Measurements from ENCODE around the gene ELOVL1. TPM values are rescaled to one million over a fixed set of nuclear protein-coding genes. Genes with fewer than 3 reads are reported as not detected.
A peak's percentile ranks its signal among the peaks of the same experiment; 100 is the strongest.

Gene ELOVL1
- total and polyA plus RNA-seq, 2 of the 13 experiments (the other 11 are each of a cell fraction or from before 2014, with no cell fraction given): 55.2 to 77.4 TPM

DNA sequence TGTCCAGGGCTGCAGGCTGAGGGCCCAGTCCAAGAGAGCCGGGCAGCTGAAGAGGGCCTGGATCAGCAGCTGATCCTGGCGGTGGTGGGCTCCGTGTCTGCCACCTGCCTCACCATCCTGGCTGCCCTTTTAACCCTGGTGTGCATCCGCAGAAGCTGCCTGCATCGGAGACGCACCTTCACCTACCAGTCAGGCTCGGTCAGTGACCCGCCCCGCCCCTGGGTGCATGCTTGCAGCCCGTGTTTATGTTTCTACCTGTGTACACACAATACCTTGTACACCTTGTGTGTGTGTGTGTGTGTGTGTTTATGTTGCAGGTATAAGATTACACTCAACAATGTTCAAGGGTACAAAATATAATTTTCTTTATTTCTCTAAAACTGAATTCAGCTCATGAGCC, 54.0 kb downstream of the ELOVL1 start (continued):
- TF ChIP-seq, protein P1, sequence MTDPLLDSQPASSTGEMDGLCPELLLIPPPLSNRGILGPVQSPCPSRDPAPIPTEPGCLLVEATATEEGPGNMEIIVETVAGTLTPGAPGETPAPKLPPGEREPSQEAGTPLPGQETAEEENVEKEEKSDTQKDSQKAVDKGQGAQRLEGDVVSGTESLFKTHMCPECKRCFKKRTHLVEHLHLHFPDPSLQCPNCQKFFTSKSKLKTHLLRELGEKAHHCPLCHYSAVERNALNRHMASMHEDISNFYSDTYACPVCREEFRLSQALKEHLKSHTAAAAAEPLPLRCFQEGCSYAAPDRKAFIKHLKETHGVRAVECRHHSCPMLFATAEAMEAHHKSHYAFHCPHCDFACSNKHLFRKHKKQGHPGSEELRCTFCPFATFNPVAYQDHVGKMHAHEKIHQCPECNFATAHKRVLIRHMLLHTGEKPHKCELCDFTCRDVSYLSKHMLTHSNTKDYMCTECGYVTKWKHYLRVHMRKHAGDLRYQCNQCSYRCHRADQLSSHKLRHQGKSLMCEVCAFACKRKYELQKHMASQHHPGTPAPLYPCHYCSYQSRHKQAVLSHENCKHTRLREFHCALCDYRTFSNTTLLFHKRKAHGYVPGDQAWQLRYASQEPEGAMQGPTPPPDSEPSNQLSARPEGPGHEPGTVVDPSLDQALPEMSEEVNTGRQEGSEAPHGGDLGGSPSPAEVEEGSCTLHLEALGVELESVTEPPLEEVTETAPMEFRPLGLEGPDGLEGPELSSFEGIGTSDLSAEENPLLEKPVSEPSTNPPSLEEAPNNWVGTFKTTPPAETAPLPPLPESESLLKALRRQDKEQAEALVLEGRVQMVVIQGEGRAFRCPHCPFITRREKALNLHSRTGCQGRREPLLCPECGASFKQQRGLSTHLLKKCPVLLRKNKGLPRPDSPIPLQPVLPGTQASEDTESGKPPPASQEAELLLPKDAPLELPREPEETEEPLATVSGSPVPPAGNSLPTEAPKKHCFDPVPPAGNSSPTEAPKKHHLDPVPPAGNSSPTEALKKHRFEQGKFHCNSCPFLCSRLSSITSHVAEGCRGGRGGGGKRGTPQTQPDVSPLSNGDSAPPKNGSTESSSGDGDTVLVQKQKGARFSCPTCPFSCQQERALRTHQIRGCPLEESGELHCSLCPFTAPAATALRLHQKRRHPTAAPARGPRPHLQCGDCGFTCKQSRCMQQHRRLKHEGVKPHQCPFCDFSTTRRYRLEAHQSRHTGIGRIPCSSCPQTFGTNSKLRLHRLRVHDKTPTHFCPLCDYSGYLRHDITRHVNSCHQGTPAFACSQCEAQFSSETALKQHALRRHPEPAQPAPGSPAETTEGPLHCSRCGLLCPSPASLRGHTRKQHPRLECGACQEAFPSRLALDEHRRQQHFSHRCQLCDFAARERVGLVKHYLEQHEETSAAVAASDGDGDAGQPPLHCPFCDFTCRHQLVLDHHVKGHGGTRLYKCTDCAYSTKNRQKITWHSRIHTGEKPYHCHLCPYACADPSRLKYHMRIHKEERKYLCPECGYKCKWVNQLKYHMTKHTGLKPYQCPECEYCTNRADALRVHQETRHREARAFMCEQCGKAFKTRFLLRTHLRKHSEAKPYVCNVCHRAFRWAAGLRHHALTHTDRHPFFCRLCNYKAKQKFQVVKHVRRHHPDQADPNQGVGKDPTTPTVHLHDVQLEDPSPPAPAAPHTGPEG (CRISPR knock-in tag; IDR thresholded peaks at IDR 0.05): no peak
- TF ChIP-seq CBX5 (CRISPR knock-in tag; IDR thresholded peaks at IDR 0.05; ENCODE audit: borderline replicate concordance) (no peak), MLX (CRISPR knock-in tag; IDR thresholded peaks at IDR 0.05) (peak; percentile 84), ESRRA (CRISPR knock-in tag; IDR thresholded peaks at IDR 0.05; ENCODE audit: low read depth) (no peak), HOXA5 (CRISPR knock-in tag; IDR thresholded peaks at IDR 0.05) (no peak), FOXA1 (IDR thresholded peaks at IDR 0.05) (no peak), FOXA1 (CRISPR knock-in tag; IDR thresholded peaks at IDR 0.05) (peak; percentile 66), HOXA3 (CRISPR knock-in tag; IDR thresholded peaks at IDR 0.05) (peak; percentile 41; the same call in 1 of the 2 replicates), ZNF646 (CRISPR knock-in tag; IDR thresholded peaks at IDR 0.05) (peak; percentile 73; the same call in 1 of the 2 replicates), ZNF83 (CRISPR knock-in tag; IDR thresholded peaks at IDR 0.05; ENCODE audit: borderline replicate concordance) (no peak), MAFF (IDR thresholded peaks at IDR 0.05; ENCODE audit: low read depth, low read length) (no peak), SMYD3 (CRISPR knock-in tag; IDR thresholded peaks at IDR 0.05) (no peak)
- TF ChIP-seq, protein P2, sequence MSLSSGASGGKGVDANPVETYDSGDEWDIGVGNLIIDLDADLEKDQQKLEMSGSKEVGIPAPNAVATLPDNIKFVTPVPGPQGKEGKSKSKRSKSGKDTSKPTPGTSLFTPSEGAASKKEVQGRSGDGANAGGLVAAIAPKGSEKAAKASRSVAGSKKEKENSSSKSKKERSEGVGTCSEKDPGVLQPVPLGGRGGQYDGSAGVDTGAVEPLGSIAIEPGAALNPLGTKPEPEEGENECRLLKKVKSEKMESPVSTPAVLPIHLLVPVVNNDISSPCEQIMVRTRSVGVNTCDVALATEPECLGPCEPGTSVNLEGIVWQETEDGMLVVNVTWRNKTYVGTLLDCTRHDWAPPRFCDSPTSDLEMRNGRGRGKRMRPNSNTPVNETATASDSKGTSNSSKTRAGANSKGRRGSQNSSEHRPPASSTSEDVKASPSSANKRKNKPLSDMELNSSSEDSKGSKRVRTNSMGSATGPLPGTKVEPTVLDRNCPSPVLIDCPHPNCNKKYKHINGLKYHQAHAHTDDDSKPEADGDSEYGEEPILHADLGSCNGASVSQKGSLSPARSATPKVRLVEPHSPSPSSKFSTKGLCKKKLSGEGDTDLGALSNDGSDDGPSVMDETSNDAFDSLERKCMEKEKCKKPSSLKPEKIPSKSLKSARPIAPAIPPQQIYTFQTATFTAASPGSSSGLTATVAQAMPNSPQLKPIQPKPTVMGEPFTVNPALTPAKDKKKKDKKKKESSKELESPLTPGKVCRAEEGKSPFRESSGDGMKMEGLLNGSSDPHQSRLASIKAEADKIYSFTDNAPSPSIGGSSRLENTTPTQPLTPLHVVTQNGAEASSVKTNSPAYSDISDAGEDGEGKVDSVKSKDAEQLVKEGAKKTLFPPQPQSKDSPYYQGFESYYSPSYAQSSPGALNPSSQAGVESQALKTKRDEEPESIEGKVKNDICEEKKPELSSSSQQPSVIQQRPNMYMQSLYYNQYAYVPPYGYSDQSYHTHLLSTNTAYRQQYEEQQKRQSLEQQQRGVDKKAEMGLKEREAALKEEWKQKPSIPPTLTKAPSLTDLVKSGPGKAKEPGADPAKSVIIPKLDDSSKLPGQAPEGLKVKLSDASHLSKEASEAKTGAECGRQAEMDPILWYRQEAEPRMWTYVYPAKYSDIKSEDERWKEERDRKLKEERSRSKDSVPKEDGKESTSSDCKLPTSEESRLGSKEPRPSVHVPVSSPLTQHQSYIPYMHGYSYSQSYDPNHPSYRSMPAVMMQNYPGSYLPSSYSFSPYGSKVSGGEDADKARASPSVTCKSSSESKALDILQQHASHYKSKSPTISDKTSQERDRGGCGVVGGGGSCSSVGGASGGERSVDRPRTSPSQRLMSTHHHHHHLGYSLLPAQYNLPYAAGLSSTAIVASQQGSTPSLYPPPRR (CRISPR knock-in tag; IDR thresholded peaks at IDR 0.05; ENCODE audit: borderline replicate concordance): peak; percentile 23; the same call in 1 of the 2 replicates
